ENCODE measurements around the gene RPL29. TPM values are rescaled to one million over a fixed set of nuclear protein-coding genes. Genes with fewer than 3 reads are reported as not detected.
"Not testable (repeated sequence)": the region's sequence is repeated elsewhere in the genome, so short reads cannot be mapped to it uniquely, and the experiment has no call there.

The RPL29 gene
- total RNA-seq, 1 donor from 2014 or later = 957 TPM

GRCh38 chr3:52036829-52037228 lies 41.1 kb upstream of the RPL29 start:
- no peak for DNase-seq (ENCODE audit: extremely low spot score, unreplicated experiment)
- Mint-ChIP-seq H3K4me3 (ENCODE audit: unreplicated experiment) (no peak overlapping the region), H3K36me3 (ENCODE audit: unreplicated experiment) (no peaks in the 10 kb centered on the region), H3K27ac (ENCODE audit: unreplicated experiment) (no peak overlapping the region), H3K9me3 (ENCODE audit: unreplicated experiment) (no peaks in the 10 kb centered on the region), H3K4me1 (ENCODE audit: unreplicated experiment) (peaks cover 6% of the 10 kb centered on the region), H3K27me3 (ENCODE audit: unreplicated experiment) (no peaks in the 10 kb centered on the region)
- TF ChIP-seq, protein P1, sequence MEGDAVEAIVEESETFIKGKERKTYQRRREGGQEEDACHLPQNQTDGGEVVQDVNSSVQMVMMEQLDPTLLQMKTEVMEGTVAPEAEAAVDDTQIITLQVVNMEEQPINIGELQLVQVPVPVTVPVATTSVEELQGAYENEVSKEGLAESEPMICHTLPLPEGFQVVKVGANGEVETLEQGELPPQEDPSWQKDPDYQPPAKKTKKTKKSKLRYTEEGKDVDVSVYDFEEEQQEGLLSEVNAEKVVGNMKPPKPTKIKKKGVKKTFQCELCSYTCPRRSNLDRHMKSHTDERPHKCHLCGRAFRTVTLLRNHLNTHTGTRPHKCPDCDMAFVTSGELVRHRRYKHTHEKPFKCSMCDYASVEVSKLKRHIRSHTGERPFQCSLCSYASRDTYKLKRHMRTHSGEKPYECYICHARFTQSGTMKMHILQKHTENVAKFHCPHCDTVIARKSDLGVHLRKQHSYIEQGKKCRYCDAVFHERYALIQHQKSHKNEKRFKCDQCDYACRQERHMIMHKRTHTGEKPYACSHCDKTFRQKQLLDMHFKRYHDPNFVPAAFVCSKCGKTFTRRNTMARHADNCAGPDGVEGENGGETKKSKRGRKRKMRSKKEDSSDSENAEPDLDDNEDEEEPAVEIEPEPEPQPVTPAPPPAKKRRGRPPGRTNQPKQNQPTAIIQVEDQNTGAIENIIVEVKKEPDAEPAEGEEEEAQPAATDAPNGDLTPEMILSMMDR (IDR thresholded peaks at IDR 0.05) = no peak

GRCh38 chr3:52036222-52036694 lies 40.6 kb upstream of the RPL29 start:
- H3K9me3 Mint-ChIP-seq (ENCODE audit: unreplicated experiment) = no peaks in the 10 kb centered on the region
- DNase-seq (ENCODE audit: extremely low spot score, unreplicated experiment) = no peak
- TF ChIP-seq, protein P1 (IDR thresholded peaks at IDR 0.05) = no peak
- H3K4me1 Mint-ChIP-seq (ENCODE audit: unreplicated experiment) = peaks cover 5% of the 10 kb centered on the region
- H3K27me3 Mint-ChIP-seq (ENCODE audit: unreplicated experiment) = no peaks in the 10 kb centered on the region
- no peak overlapping the region for H3K27ac Mint-ChIP-seq (ENCODE audit: unreplicated experiment)
- H3K4me3 Mint-ChIP-seq (ENCODE audit: unreplicated experiment) = no peak overlapping the region
- no peaks in the 10 kb centered on the region for H3K36me3 Mint-ChIP-seq (ENCODE audit: unreplicated experiment)

GRCh38 chr3:52034651-52035050 lies 39.0 kb upstream of the RPL29 start:
- no peaks in the 10 kb centered on the region for H3K4me1 Mint-ChIP-seq (ENCODE audit: unreplicated experiment)
- H3K27ac Mint-ChIP-seq (ENCODE audit: unreplicated experiment) = no peak overlapping the region
- TF ChIP-seq, protein P1 (IDR thresholded peaks at IDR 0.05) = no peak

GRCh38 chr3:52034212-52034611 lies 38.5 kb upstream of the RPL29 start:
- Mint-ChIP-seq H3K36me3 (ENCODE audit: unreplicated experiment) (no peaks in the 10 kb centered on the region), H3K4me3 (ENCODE audit: unreplicated experiment) (no peak overlapping the region), H3K27me3 (ENCODE audit: unreplicated experiment) (no peaks in the 10 kb centered on the region), H3K4me1 (ENCODE audit: unreplicated experiment) (no peaks in the 10 kb centered on the region), H3K27ac (ENCODE audit: unreplicated experiment) (no peak overlapping the region), H3K9me3 (ENCODE audit: unreplicated experiment) (no peaks in the 10 kb centered on the region)
- no peak for DNase-seq (ENCODE audit: extremely low spot score, unreplicated experiment)
- TF ChIP-seq, protein P1 (IDR thresholded peaks at IDR 0.05) = no peak

More at GRCh38 chr3:52034651-52035050, 39.0 kb upstream of the RPL29 start:
- Mint-ChIP-seq H3K4me3 (ENCODE audit: unreplicated experiment) (no peak overlapping the region), H3K27me3 (ENCODE audit: unreplicated experiment) (no peaks in the 10 kb centered on the region), H3K36me3 (ENCODE audit: unreplicated experiment) (no peaks in the 10 kb centered on the region), H3K9me3 (ENCODE audit: unreplicated experiment) (no peaks in the 10 kb centered on the region)
- no peak for DNase-seq (ENCODE audit: extremely low spot score, unreplicated experiment)

- H3K27me3 Mint-ChIP-seq (ENCODE audit: unreplicated experiment); H3K4me1 Mint-ChIP-seq (ENCODE audit: unreplicated experiment); H3K4me3 Mint-ChIP-seq (ENCODE audit: unreplicated experiment); DNase-seq (ENCODE audit: extremely low spot score, unreplicated experiment); H3K36me3 Mint-ChIP-seq (ENCODE audit: unreplicated experiment); H3K9me3 Mint-ChIP-seq (ENCODE audit: unreplicated experiment); H3K27ac Mint-ChIP-seq (ENCODE audit: unreplicated experiment): not testable (repeated sequence)
Observed at GRCh38 chr3:52033748-52034147, 38.1 kb upstream of the RPL29 start.

Measured in osteocyte (in vitro differentiated cells).